HL-60/S4 treated with phorbol 12-myristate 13-acetate at 8.2 ng/mL for 4 days and 3 days (cell line): ENCODE data around the gene CRISPLD2.

Experiments
- in situ Hi-C: fragments of 300-500 bp; cut with MboI; formaldehyde crosslinking; loops from 2 replicates; pipeline ENCODE4 v1.15.0; 2022; ENCODE audit warnings: low sequenced_read_pairs

CRISPLD2 gene

DNA sequence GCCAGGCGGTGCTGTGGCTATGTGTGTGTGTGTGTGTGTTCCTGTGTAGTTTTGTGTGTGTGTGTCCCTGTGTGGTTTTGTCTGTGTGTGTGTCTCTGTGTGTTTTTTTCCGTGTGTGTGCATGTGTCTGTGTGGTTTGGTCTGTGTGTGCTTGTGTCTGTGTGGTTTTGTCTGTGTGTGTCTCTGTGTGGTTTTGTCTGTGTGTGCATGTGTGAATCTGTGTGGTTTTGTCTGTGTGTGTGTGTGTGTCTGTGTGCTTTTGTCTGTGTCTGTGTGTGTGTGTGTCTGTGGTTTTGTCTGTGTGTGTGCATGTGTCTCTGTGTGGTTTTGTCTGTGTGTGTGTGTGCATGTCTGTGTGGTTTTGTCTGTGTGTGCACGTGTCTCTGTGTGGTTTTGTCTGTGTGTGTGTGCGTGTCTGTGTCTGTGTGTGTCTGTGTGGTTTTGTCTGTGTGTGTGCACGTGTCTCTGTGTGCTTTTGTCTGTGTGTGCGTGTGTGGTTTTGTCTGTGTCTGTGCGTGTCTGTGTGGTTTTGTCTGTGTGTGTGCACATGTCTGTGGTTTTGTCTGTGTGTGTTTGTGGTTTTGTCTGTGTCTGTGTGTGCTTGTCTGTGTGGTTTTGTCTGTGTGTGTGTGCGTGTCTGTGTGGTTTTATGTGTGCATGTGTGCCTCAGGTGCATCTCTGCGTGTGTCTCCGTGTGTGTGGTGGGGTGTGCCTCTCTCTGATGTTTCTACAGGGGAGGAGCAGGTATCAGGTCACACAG lies 129.2 kb downstream of the CRISPLD2 start:
- in situ Hi-C loops, result no loop called here

DNA sequence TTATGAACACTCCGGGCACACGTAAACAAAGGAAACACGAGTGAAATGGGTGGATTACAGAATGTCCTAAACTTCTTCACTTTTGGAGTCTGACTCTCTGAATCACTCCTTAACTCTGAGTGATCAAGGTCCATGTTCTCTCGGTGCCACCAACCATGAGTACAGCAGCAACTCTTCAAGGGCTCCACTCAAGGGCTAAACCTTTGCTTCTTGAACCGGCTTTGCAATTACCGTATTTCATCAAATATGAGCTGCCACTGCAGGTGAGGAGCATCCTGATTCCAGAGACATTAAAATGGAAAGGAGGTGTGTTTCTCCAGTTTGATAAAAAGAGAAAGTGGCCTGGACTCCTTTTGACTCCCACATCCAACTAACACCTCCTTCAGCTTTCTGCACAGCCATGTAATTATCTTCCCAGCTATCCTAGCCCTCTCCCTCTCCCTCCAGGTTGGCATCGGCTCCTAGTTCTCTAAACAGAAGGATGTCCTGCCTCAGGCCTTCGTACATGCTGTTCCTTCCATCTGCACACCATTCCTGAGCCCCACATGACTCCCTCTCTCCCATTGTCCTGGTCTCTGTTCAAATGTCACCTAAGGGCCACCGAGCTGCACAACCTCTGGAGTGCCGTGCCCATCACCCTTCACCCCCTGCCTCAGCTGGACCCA lies 130.1 kb downstream of the CRISPLD2 start:
- in situ Hi-C loops, result loop anchor here (25.0 kb wide), 2 partner anchors 313 to 413 kb away; partner anchors contain the start of gene KLHL36

DNA sequence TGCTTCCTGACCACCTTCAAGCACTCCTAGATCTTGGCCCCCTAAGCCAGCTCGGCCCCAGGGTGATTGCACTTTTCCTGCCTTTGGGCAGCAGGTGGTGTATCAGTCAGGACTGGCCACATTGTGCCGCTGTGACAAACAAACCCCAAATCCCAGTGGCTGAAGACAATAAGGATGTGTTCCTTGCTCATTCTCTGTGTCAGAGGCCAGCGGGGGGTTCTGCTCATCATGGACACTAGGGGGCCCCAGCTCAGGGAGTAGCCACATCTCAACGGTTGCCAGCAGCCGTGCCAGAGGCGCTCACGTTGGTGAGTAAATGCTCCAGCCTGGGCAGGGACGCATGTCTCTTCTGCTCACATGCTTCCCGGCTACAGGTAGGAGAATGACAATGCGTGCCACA lies 131.1 kb downstream of the CRISPLD2 start:
- in situ Hi-C loops, result loop anchor here (25.0 kb wide), 2 partner anchors 314 to 414 kb away; partner anchors contain the start of gene KLHL36

DNA sequence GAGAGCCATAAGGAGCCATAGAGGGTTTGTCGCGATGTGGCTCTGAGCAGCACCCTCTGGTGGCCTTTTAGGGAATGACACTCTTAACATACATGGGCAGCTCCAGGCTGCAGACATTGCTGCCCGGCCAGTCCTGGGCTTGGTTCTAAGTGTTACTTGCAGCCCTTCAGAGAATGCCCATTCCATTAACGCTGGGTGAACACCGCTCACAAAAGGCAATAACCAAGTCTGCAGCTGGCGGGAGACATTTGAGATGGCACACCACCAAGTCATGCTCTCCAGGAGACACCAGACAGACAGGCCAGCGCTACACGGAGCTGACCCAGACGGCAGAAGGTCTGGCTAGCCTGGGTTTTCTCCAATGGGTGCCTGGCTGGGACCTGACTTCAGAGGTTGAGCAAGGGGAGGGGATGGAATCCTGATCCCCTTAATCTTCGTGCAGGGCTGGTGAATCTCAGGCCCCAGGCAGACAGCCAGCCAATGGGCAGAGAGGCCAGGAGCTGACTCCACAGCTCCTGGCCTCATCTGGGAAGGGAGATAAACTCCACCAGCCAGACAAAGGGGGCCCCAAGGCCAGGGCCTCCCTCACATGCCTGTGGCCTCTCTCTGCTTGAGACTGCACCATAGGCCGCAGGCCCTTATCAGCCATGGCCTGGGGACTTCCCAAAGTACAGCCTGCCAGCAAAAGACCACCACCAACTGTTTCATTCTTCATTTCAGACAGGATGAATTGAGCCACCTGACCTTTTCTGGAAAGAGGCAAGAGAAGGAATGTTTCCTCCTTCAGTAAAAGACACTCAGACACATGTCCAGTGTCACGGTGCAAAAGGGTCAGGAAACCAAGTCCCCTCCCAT lies 132.8 kb downstream of the CRISPLD2 start:
- in situ Hi-C loops, result loop anchor here (25.0 kb wide), 2 partner anchors 315 to 415 kb away; partner anchors contain the start of gene KLHL36

DNA sequence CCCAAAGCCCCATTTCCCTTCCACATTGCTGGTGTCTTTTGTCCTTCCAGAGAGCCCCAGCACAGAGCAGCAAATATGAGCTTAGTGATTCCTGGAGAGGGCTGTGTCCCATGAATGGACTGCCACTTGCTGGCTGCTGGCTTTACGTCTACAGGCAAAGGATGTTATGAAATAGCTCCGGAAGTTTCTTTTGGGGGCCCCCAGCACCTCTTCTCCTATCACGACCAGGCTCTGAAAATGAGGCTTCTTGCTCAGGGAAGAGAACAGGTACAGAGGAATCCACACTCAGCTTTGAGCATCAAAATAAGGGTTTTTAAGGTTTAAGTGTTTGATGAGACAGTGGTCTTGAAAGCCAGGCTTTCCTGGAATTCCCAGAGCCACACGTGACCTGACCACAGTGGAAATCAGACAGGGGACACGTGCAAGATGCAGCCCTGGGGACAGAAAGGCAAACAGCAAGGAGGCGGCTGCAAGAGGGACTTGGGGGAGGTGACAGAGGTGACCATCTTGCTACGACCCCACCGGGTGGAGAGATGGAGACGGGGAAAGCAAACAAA lies 133.5 kb downstream of the CRISPLD2 start:
- in situ Hi-C loops, result loop anchor here (25.0 kb wide), 2 partner anchors 316 to 416 kb away; partner anchors contain the start of gene KLHL36

DNA sequence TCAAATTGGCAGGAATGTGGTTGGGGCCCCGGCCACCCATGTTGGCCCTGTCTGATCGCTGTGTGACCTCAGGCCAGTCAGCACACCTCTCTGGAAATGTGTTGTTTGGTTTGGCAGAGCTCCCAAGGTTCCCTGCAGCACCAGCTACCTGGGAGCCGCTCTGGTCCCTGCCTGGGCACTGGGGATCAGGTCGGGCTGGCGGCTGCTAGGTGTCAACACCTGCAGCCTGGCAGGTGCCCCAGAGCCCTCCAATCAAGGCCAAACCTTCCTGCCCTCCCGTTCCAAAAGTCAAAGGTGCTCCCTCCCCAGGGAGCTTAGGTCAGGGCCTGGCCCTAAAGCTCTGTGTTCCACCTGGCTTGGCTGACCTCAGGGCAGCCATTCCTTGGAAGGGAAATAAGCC lies 135.6 kb downstream of the CRISPLD2 start:
- in situ Hi-C loops, result loop anchor here (25.0 kb wide), 2 partner anchors 318 to 418 kb away; partner anchors contain the start of gene KLHL36

DNA sequence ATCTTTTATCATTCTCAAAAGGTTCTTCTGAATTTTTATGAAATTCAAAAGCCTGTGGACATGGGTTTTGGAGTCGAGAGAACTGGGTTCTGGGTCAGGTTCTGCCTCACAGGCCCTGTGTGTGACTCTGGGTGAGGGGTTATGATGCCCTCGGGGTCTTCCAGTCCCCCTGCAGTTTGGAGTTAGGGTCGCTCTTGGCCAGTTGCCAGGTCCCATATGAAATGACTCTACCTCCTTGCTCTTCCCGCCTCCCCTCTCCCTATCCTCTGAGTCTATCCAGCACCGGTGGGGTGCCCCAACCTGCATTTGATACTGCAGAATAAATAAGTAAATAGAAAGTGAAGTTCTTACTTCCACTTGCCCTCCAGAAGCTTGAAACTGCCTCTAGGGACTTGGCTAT lies 137.4 kb downstream of the CRISPLD2 start:
- in situ Hi-C loops, result loop anchor here (25.0 kb wide), 2 partner anchors 320 to 420 kb away; partner anchors contain the start of gene KLHL36

DNA sequence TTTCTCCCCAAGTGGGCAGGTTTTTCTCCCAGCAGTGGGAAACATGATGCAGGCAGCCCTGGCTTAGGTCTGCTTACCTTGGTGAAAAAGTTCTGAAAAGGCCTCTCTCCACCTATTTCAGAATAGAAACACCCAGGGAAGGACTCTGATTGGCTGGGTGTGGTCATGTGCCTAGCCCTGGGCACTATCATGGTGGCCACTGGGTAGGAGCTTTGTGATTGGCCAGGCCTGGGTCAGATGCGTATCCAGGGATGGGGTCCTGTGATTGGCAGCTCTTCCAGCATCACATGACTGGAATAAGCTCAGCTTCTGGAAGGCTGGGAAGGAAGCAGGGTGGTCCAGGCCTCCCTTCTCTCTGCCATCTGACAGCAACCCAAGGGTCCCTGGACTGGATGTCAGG lies 138.0 kb downstream of the CRISPLD2 start:
- in situ Hi-C loops, result loop anchor here (25.0 kb wide), 2 partner anchors 320 to 420 kb away; partner anchors contain the start of gene KLHL36
